Neutrophil (primary cell): ENCODE data around the gene MT1X.

Experiments used
- H3K27ac ChIP-seq: fragments of 200-600 bp; sonication (generic); 2 replicates; pipeline ENCODE4 v1.5.1; 2016; ENCODE audit warnings: mild to moderate bottlenecking, moderate library complexity
- H3K27me3 ChIP-seq: fragments of 200-600 bp; sonication (generic); 2 replicates; pipeline ENCODE4 v1.6.0; 2016; ENCODE audit warnings: mild to moderate bottlenecking
- H3K36me3 ChIP-seq: fragments of 200-600 bp; sonication (generic); 2 replicates; pipeline ENCODE4 v1.5.1; 2017
- H3K4me1 ChIP-seq, 2 experiments: fragments of 200-600 bp in 1 of 2; sonication (generic) in 1 of 2; 1 replicate in 1 of 2; 2 replicates in 1 of 2; pipeline versions ENCODE4 v1.5.1 to v1.6.1; 2013 to 2016; ENCODE audit warnings: low read depth in 1 of 2, low read length in 1 of 2, mild to moderate bottlenecking in 1 of 2, moderate library complexity in 1 of 2; ENCODE audit not compliant: control insufficient read depth in 1 of 2, insufficient read depth in 1 of 2
- H3K4me3 ChIP-seq, 2 experiments: fragments of 200-600 bp in 1 of 2; sonication (generic) in 1 of 2; 1 replicate in 1 of 2; 2 replicates in 1 of 2; pipeline ENCODE4 v1.5.1; 2013 to 2016; ENCODE audit warnings: low read depth in 1 of 2, low read length in 1 of 2, mild to moderate bottlenecking in 1 of 2, moderate library complexity in 1 of 2
- H3K9me3 ChIP-seq: fragments of 200-600 bp; sonication (generic); 2 replicates; pipeline ENCODE4 v1.5.1; 2016
- CTCF ChIP-seq: fragments of 200-600 bp; sonication (generic); IDR thresholded peaks from 2 replicates; pipeline ENCODE4 v1.5.1; 2016; ENCODE audit warnings: antibody characterized with exemption

The MT1X gene

GRCh38 chr16:56643080-56643778 lies 39.0 kb upstream of the MT1X start:
- peaks cover 100% of the 10 kb centered on the region for H3K27me3 ChIP-seq
- no peak for TF ChIP-seq CTCF

GRCh38 chr16:56643833-56644232 lies 38.4 kb upstream of the MT1X start:
- H3K4me1 ChIP-seq, result no peaks in the 10 kb centered on the region
- no peak for TF ChIP-seq CTCF
- H3K4me3 ChIP-seq, result no peak overlapping the region
- H3K27ac ChIP-seq, result no peak overlapping the region
- H3K27me3 ChIP-seq, result peaks cover 100% of the 10 kb centered on the region
- no peaks in the 10 kb centered on the region for H3K36me3 ChIP-seq
- H3K9me3 ChIP-seq, result no peaks in the 10 kb centered on the region

More at GRCh38 chr16:56643080-56643778, 39.0 kb upstream of the MT1X start:
- no peak overlapping the region for H3K4me3 ChIP-seq
- H3K4me1 ChIP-seq, result no peaks in the 10 kb centered on the region
- no peak overlapping the region for H3K27ac ChIP-seq
- H3K9me3 ChIP-seq, result no peaks in the 10 kb centered on the region
- no peaks in the 10 kb centered on the region for H3K36me3 ChIP-seq

GRCh38 chr16:56645311-56645710 lies 37.0 kb upstream of the MT1X start:
- peaks cover 100% of the 10 kb centered on the region for H3K27me3 ChIP-seq

GRCh38 chr16:56645838-56646237 lies 36.4 kb upstream of the MT1X start:
- Histone ChIP-seq H3K27me3 (peaks cover 100% of the 10 kb centered on the region), H3K36me3 (no peaks in the 10 kb centered on the region), H3K4me1 (no peaks in the 10 kb centered on the region), H3K27ac (no peak overlapping the region), H3K9me3 (no peaks in the 10 kb centered on the region), H3K4me3 (no peak overlapping the region)
- no peak for TF ChIP-seq CTCF

More at GRCh38 chr16:56645311-56645710, 37.0 kb upstream of the MT1X start:
- Histone ChIP-seq H3K9me3 (no peaks in the 10 kb centered on the region), H3K4me3 (no peak overlapping the region), H3K4me1 (no peaks in the 10 kb centered on the region), H3K27ac (no peak overlapping the region), H3K36me3 (no peaks in the 10 kb centered on the region)
- TF ChIP-seq CTCF, result no peak

- TF ChIP-seq CTCF, result no peak
- Histone ChIP-seq H3K36me3 (no peaks in the 10 kb centered on the region), H3K27me3 (peaks cover 100% of the 10 kb centered on the region)
Measured at GRCh38 chr16:56647641-56648431, 34.4 kb upstream of the MT1X start.

More at GRCh38 chr16:56647641-56648431, 34.4 kb upstream of the MT1X start:
- no peaks in the 10 kb centered on the region for H3K9me3 ChIP-seq
- no peaks in the 10 kb centered on the region for H3K4me1 ChIP-seq
- H3K4me3 ChIP-seq, result no peak overlapping the region
- no peak overlapping the region for H3K27ac ChIP-seq
